SK-N-SH treated with all-trans-retinoic acid at 6 μM for 48 hours (cell line): Measurements from ENCODE around the gene SELENOW.

Experiments used
- ZC3H10 ChIP-seq: fragments of 250-450 bp; sonication (Bioruptor Pico); IDR thresholded peaks from 2 replicates; pipeline ENCODE4 v1.5.1; 2021; ENCODE audit warnings: mild to moderate bottlenecking, moderate library complexity
- ZFP30 ChIP-seq: fragments of 450-650 bp; formaldehyde crosslinking; IDR thresholded peaks from 2 replicates; pipeline ENCODE4 v1.5.0; 2022; ENCODE audit warnings: mild to moderate bottlenecking, moderate library complexity
- ZNF565 ChIP-seq: fragments of 450-650 bp; formaldehyde crosslinking; conservative IDR thresholded peaks from 2 replicates; pipeline ENCODE4 v1.5.0; 2020; ENCODE audit warnings: low read depth, mild to moderate bottlenecking, moderate library complexity
- ZNF70 ChIP-seq: fragments of 450-650 bp; formaldehyde crosslinking; IDR thresholded peaks from 2 replicates; pipeline ENCODE4 v1.5.0; 2020; ENCODE audit warnings: mild to moderate bottlenecking, moderate library complexity
- TF ChIP-seq, protein P1 (sequence below): fragments of 250-450 bp; sonication (Bioruptor Pico); IDR thresholded peaks from 2 replicates; pipeline ENCODE4 v1.5.0; 2020; ENCODE audit warnings: mild to moderate bottlenecking, moderate library complexity

DNA sequence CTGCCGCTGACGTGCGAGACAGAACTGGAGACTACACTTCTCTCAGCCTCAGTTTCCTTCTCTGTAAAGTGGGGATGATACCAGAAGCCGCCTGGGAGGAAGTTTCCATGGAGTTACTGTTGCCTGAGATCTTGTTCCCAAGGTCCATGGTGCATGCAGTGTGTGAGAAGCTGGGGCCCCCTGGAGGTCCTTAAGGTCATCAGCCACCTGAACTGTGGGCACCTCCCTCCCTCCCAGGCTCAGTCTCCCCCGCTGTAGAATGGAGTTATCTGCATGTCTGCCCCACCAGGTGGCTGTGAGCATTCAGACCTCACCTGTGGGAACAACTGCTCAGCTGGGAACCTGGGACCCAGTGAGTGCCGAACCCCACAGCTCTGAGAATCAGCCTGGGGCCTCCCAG is 45.9 kb downstream of the SELENOW start:
- TF ChIP-seq ZNF565 (CRISPR knock-in tag) (no peak), ZNF70 (no peak), ZFP30 (no peak), ZC3H10 (CRISPR knock-in tag) (no peak)
- TF ChIP-seq, protein P1, sequence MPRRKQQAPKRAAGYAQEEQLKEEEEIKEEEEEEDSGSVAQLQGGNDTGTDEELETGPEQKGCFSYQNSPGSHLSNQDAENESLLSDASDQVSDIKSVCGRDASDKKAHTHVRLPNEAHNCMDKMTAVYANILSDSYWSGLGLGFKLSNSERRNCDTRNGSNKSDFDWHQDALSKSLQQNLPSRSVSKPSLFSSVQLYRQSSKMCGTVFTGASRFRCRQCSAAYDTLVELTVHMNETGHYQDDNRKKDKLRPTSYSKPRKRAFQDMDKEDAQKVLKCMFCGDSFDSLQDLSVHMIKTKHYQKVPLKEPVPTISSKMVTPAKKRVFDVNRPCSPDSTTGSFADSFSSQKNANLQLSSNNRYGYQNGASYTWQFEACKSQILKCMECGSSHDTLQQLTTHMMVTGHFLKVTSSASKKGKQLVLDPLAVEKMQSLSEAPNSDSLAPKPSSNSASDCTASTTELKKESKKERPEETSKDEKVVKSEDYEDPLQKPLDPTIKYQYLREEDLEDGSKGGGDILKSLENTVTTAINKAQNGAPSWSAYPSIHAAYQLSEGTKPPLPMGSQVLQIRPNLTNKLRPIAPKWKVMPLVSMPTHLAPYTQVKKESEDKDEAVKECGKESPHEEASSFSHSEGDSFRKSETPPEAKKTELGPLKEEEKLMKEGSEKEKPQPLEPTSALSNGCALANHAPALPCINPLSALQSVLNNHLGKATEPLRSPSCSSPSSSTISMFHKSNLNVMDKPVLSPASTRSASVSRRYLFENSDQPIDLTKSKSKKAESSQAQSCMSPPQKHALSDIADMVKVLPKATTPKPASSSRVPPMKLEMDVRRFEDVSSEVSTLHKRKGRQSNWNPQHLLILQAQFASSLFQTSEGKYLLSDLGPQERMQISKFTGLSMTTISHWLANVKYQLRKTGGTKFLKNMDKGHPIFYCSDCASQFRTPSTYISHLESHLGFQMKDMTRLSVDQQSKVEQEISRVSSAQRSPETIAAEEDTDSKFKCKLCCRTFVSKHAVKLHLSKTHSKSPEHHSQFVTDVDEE (CRISPR knock-in tag), result no peak
